Stimulated activated CD8-positive, alpha-beta memory T cell treated with anti-CD3 and anti-CD28 coated beads, Interleukin-12 subunit alpha, Interleukin-12 subunit beta, amount 100 ng/mL, for 24 hours (primary cell): ENCODE measurements around the gene IRS1.
"Not testable (repeated sequence)": the region's sequence is repeated elsewhere in the genome, so short reads cannot be mapped to it uniquely, and the experiment has no call there.

Source experiments
- DNase-seq: peaks from one replicate; pipeline ENCODE4 v3.0.0-alpha.2; 2020; ENCODE audit errors: extremely low read depth

IRS1 gene

GRCh38 chr2:226799211-226799975, at the start of gene IRS1:
Gene IRS1, minus strand, starts transcription at chr2:226799820. Its CDS starts 1,082 bp downstream, at chr2:226798738.
- DNase-seq: peak; percentile 25

GRCh38 chr2:226849349-226849748, 49.7 kb upstream of the IRS1 start:
- no peak for DNase-seq

- no peak for DNase-seq
Observed at GRCh38 chr2:226847511-226847910, 47.9 kb upstream of the IRS1 start.

GRCh38 chr2:226847090-226847489, 47.5 kb upstream of the IRS1 start:
- DNase-seq: no peak

- no peak for DNase-seq
Observed at GRCh38 chr2:226845386-226846116, 45.9 kb upstream of the IRS1 start.

GRCh38 chr2:226843001-226843400, 43.4 kb upstream of the IRS1 start:
- DNase-seq: not testable (repeated sequence)

GRCh38 chr2:226839951-226840350, 40.3 kb upstream of the IRS1 start:
- DNase-seq: no peak

GRCh38 chr2:226839161-226839560, 39.5 kb upstream of the IRS1 start:
- DNase-seq: no peak

GRCh38 chr2:226838722-226839121, 39.1 kb upstream of the IRS1 start:
- DNase-seq: no peak

GRCh38 chr2:226837787-226838603, 38.4 kb upstream of the IRS1 start:
- DNase-seq: no peak

GRCh38 chr2:226837334-226837733, 37.7 kb upstream of the IRS1 start:
- no peak for DNase-seq

- DNase-seq: no peak
Observed at GRCh38 chr2:226836548-226836885, 36.9 kb upstream of the IRS1 start.

- peak; percentile 82 for DNase-seq
Observed at GRCh38 chr2:226835796-226836547, 36.4 kb upstream of the IRS1 start, which contains the start of gene RHBDD1. Gene RHBDD1, plus strand, starts transcription at chr2:226836054. Its CDS starts 28,640 bp downstream, at chr2:226864694.

GRCh38 chr2:226835420-226835795, 35.8 kb upstream of the IRS1 start:
- no peak for DNase-seq

GRCh38 chr2:226834880-226835279, 35.3 kb upstream of the IRS1 start:
- not testable (repeated sequence) for DNase-seq

- DNase-seq: no peak
Observed at GRCh38 chr2:226832061-226832460, 32.4 kb upstream of the IRS1 start.

- DNase-seq: no peak
Observed at GRCh38 chr2:226831266-226831665, 31.6 kb upstream of the IRS1 start.

- no peak for DNase-seq
Observed at GRCh38 chr2:226829721-226830631, 30.4 kb upstream of the IRS1 start.

- DNase-seq: no peak
Observed at GRCh38 chr2:226828191-226828590, 28.6 kb upstream of the IRS1 start.

- DNase-seq: no peak
Observed at GRCh38 chr2:226825056-226825455, 25.4 kb upstream of the IRS1 start.

GRCh38 chr2:226818930-226819329, 19.3 kb upstream of the IRS1 start:
- no peak for DNase-seq
